IPS-18c (cell line): ENCODE measurements around the gene UBE2J1.
A peak's percentile ranks its signal among the peaks of the same experiment; 100 is the strongest.
"Not testable (repeated sequence)": the region's sequence is repeated elsewhere in the genome, so short reads cannot be mapped to it uniquely, and the experiment has no call there.

ENCODE experiments used
- H3K4me3 ChIP-seq: 2 replicates; pipeline ENCODE4 v1.7.0; 2013; ENCODE audit warnings: low read depth, mild to moderate bottlenecking, low read length, moderate library complexity; ENCODE audit not compliant: insufficient read depth
- H3K9me3 ChIP-seq: one replicate; pipeline ENCODE4 v1.6.1; 2013; ENCODE audit warnings: mild to moderate bottlenecking, low read length, moderate library complexity; ENCODE audit not compliant: control insufficient read depth, insufficient read depth

Gene UBE2J1, protein sequence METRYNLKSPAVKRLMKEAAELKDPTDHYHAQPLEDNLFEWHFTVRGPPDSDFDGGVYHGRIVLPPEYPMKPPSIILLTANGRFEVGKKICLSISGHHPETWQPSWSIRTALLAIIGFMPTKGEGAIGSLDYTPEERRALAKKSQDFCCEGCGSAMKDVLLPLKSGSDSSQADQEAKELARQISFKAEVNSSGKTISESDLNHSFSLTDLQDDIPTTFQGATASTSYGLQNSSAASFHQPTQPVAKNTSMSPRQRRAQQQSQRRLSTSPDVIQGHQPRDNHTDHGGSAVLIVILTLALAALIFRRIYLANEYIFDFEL

DNA sequence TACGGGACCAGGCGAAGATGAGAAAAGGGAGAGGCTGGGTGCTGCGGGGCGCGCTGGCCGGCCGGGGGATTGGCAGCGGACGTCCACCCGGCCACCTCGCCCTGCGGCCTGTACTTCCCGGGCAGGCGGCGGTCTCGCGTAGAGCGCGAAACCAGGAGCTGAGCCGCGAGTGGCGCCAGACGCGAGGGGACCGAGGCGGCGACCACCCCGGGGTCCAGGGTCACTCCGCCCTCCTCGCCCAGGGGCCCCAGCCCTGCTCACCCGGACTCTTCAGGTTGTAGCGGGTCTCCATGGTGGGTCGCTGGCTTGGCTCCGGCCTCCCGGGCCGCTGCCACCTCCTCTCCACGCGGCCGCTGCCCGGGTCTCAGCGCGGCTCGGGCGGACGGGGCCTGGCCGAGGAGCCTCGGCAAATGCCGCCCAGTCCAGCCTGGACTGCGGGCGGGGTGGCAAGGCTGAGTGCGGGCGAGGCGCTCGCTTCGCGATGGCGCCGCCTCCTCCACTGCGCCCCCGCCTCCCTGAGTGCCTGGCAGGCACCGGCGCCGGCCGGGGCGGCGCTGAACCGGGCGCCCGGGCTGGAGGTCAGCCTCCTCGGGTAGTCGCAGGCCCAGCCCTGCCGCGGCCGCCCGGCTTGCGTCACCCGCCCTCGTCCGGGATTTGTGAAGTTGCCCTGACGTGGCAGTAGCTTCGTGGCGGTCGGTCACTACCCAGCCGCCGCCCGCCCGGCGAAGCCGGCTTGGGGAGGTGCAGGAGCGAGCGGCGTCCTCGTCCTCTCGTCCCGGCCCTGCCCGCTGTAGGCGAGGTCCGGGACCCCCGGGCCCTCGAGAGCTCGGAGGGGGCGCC lies at the start of gene UBE2J1:
Gene UBE2J1 (minus strand): TSS at position 445 of the 840 bp plus-strand sequence. CDS start 153 bp downstream, at position 292.
- Histone ChIP-seq H3K4me3 (peak within 1 kb of the TSS; percentile 76), H3K9me3 (no peaks in the 10 kb centered on the region)

DNA sequence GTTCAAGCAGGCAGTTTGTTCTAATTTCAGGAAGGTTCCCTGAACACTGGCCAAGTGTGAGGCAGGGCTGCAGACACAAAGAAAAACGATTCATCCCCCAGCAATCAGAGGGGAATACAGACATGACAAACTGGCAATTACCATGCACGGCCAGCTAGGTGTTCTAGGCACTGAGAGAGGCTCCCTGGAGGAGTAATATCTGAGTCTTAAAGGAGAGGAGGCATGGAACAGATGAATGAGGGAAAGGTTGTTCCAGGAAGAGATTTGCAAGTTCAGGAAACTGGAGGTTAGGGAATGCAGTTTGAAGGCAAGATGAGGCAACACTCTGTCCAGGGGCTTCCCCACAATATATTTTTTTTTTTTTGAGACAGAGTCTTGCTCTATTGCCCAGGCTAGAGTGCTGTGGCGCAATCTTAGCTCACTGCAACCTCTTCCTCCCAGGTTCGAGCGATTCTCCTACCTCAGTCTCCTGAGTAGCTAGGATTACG lies 48.4 kb upstream of the UBE2J1 start:
- Histone ChIP-seq H3K4me3 (no peak overlapping the region), H3K9me3 (no peaks in the 10 kb centered on the region)

DNA sequence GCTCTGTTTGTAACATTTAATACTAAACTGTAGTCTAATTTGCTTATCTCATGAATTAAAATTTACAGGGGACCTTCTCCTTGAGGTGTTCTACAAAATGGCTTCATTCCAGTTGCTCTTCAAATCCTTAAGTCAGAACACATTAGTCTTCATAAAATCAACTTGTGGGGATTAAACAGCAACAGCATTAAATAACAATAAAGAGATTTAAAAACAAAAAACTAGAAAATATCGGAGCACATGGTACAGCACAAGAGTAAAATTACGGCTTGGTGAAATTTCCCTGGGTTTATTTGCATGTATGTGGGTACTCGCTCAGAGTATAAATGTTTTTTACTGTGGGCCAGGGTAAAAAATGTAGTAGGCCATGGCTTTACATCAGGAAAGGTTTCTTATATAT lies 47.5 kb upstream of the UBE2J1 start:
- H3K9me3 ChIP-seq = no peaks in the 10 kb centered on the region

DNA sequence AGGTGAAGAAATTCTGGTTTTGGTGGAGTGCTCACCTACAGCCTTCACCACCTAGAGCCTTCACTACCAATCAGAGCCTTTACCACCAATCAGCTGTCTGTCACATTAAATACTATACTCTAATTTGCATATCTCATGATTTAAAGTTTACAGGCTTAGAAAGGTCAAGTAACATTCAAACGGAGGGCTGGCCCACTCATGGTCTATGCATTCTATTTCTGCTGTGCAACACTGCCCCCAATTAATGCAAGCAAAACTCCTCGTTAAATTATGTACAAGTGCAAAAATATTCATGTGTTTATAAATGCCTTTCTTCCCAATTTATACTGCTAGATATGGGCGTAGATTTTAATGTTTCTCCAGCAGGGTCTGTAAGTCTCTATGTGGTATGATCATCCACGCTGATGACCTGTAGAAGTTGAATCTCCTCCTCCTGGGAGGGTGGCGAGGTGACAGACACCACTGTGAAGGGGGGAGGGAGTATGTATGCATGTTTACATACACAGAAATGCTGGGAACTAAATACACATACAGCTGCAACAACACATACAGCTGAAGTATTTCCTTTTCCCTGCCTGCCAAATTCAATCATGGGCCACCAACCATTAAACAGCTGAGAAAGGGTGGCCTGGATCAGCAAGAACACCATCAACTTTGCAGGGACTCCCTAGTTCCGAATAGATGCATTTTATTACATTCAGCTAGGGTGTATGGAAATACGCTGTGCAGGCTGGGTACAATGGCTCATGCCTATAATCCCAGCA lies 46.4 kb upstream of the UBE2J1 start:
- Histone ChIP-seq H3K4me3 (no peak overlapping the region), H3K9me3 (no peaks in the 10 kb centered on the region)

More for the DNA sequence above, 47.5 kb upstream of the UBE2J1 start:
- no peak overlapping the region for H3K4me3 ChIP-seq

DNA sequence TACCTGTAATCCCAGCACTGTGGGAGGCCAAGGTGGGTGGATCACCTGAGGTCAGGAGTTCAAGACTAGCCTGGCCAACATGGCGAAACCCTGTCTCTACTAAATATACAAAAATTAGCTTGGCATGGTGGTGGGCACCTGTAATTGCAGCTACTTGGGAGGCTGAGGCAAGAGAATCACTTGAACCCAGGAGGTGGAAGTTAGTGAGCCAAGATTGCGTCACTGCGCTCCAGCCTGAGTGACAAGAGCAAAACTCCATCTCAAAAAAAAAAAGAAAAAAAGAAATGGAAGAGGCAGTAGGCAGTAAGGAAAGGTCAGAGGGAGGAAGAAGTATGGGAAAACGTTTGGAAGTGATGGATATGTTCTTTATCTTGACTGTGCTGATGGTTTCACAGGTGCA lies 45.4 kb upstream of the UBE2J1 start:
- H3K9me3 ChIP-seq, H3K4me3 ChIP-seq: not testable (repeated sequence)

DNA sequence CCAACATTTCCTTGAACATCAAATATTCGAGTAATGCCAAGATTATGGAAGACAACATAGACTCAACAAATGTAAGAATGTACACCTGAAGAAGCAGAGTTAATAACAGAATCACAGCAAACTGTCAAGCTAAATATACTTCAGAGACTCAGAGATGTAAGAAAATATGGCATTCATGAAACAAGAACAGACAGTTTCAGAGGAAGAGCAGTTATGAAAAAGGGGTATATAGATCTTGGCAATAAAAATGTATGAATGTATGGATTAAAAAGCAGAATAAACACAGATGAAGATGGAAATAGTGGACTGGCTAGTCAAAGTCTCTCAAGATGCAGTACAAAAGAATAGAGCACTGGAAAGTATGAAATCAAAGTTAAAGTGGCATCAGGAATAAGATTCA lies 41.1 kb upstream of the UBE2J1 start:
- no peak overlapping the region for H3K4me3 ChIP-seq
- no peaks in the 10 kb centered on the region for H3K9me3 ChIP-seq

DNA sequence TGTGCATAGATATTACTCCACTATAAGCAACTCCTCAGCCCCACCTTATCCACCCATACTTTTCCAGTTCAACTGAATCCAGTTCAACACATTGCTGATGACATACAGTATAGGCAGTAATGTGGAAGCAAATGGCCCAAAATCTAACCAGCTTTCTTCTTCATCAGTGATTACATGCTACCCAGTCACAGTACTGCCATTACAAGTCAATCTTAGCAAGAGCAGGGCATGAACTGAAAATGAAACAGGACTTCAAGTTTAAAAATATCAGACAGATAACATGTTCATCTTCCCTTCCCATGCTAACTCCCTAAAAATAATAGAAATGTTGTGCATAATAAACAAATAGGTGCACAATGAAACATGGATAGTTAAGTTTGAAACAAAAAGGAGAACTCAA lies 40.3 kb upstream of the UBE2J1 start:
- H3K9me3 ChIP-seq = no peaks in the 10 kb centered on the region
- no peak overlapping the region for H3K4me3 ChIP-seq

DNA sequence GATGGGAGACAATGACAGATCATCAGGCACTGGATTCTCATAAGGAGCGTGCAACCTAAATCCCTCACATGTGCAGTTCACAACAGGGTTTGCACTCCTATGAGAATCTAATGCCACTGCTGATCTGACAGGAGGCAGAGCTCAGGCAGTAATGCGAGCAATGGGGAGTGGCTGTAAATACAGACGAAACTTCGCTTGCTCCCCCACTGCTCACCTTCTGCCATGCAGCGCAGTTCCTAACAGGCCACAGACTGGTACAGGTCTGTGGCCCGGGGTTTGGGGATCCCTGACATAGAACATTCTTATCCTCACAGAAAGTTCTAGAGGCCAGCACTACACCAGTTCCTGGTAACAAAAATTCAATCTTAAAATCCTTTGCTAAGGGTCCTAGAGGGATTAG lies 36.3 kb upstream of the UBE2J1 start:
- Histone ChIP-seq H3K9me3 (no peaks in the 10 kb centered on the region), H3K4me3 (no peak overlapping the region)

DNA sequence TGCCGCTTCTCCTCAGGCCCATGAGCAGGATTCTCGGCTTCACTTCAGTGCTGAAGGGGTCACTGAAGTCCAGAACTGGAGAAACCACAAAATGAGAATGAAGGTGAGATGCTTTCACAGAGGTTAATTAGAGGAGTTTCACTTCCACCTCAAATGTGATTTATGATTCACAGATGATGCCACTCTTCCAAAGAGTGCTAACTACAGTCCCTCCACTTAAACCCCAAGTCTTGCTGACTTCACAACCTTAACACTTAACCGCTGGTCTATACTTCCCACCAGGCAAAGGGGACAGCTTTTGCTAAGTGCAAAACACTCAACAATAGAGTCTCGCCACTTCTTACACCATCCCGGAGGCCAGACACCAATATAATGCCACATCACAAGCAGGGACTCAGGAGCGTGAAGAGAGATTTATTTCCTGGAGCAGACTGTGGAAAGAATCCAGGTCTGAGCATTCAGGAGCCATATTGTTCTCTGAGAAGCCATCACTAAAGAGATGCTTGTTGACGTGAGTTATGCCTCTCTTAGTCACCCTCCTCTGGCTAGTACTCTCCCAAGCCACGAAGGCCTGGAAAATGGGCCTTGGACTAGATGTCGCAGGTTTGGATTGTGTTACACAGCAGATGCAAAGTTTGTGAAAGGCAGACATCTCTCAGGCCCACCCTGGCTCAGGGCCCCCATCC lies 35.1 kb upstream of the UBE2J1 start:
- Histone ChIP-seq H3K9me3 (no peaks in the 10 kb centered on the region), H3K4me3 (no peak overlapping the region)

DNA sequence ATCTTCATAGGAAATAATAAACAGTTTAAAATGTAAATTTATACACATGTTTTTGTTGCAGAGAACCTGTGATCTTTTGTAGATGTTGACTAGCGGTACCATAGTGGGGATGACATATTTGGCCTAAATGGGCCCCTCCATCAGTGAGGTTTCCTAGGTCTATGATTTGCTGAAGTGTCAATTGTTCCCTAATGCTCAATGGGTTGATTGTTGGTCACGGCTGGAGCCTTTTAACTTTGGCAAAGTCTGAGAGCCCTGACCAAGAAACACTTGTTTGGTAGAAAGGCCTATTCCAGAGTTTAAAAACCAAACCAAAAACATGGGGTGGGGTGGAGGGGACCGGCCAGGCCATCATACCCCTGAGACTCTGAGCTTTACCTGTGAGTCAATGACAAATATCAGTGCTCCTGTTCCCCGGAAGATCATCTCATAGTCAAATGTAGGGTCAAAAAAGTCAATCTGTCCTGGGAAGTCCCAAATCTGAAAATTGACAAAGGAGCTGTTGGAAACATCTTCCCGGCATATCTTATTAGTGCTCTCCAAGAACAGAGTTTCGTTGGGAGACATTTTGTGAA lies 34.5 kb upstream of the UBE2J1 start:
- Histone ChIP-seq H3K4me3 (no peak overlapping the region), H3K9me3 (no peaks in the 10 kb centered on the region)

DNA sequence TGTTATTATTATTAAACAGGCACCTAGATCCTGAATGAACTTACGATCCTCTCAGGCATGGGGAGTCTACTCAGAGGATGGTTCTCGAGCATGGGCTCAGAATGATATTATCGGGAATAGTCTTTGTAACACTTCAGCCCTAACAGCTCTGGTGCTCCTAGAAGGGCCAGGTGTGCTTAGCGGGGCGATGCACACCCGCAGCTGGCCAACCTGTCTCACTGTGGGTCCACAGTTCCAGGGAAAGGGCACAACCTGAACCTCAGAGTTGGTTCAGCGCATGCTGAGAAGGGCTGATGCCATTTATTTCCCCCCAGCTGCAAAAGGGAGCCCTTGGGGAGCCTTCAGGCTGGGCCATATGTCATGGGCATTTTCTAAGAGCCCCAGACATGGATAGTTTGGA lies 33.3 kb upstream of the UBE2J1 start:
- no peak overlapping the region for H3K4me3 ChIP-seq
- no peaks in the 10 kb centered on the region for H3K9me3 ChIP-seq

DNA sequence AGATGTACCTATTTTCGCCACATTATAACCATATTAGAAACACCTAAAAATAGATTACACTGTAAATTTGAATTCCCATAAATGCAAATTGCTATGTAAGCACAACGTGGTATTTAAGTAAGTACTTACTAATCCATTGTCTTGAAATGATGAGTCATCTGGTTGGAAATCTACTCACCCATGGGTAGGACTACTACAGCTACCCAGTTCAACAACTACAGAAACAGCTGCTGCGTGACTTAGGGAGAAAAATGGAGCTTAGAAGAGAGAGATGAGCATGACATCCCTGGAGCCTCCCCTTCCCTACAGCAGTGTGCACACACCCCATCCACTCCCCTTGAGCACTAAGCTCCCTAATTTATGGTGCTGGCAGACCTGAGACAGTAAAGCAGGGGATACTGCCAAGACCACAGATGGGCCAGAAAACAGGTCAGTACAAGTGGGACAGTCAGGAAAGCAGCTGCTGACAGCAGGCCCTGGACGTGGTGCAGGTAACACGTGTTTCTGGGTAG lies 32.7 kb upstream of the UBE2J1 start:
- no peak overlapping the region for H3K4me3 ChIP-seq
- no peaks in the 10 kb centered on the region for H3K9me3 ChIP-seq

DNA sequence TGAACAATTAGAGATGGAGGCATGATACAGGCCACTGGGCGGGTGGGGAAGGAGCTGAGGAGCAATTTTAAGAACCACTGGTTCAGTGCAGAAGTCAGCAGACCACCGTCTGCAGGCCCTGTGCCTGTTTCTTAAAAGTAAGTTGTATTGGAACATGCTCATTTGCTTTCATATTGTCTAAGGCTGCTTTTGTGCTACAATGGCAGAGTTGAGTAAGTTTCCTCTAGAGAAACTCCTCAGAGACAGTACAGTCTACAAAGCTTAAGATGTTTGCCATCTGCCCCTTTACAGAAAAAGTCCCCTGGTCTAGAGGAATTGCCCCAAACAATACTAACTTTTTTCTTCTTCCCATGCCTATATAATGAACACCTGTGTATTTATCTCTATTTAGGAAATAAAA lies 28.5 kb upstream of the UBE2J1 start:
- Histone ChIP-seq H3K4me3 (no peak overlapping the region), H3K9me3 (no peaks in the 10 kb centered on the region)

DNA sequence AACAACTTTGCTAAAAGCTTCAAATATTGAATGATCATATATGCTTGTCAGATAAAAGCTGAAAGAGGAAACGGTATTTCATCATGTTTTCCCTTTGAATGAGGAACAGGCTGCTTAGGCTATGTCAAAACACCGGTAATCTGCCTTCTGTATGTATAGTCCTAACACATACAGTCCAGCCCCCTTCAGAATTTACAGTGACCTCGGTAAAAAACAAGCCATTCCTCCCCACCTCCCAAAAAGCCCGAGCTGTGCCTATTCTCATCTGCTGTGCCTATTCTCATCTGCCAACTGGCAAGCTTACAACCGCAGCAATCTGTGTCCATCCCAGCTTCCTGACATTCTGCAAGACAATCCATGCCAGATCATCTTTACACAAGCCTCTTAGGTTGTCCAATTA lies 26.8 kb upstream of the UBE2J1 start:
- H3K4me3 ChIP-seq = no peak overlapping the region
- H3K9me3 ChIP-seq = no peaks in the 10 kb centered on the region

DNA sequence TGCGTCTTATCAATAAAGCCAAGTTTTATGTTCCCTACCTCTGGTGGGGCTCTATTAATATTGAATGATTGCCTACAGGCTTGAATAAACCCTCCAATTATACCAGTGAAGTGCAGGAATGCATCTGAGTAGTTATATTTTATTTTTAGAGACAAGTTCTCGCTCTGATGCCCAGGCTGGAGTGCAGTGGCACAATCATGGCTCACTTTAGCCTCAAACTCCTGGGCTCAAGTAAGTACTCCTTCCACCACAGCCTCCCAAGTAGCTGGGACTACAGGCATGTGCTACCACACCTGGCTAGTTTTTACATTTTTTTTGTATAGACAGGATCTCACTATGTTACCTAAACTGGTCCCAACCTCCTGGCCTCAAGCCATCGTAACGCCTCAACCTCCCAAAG lies 26.1 kb upstream of the UBE2J1 start:
- Histone ChIP-seq H3K9me3 (no peaks in the 10 kb centered on the region), H3K4me3 (no peak overlapping the region)

DNA sequence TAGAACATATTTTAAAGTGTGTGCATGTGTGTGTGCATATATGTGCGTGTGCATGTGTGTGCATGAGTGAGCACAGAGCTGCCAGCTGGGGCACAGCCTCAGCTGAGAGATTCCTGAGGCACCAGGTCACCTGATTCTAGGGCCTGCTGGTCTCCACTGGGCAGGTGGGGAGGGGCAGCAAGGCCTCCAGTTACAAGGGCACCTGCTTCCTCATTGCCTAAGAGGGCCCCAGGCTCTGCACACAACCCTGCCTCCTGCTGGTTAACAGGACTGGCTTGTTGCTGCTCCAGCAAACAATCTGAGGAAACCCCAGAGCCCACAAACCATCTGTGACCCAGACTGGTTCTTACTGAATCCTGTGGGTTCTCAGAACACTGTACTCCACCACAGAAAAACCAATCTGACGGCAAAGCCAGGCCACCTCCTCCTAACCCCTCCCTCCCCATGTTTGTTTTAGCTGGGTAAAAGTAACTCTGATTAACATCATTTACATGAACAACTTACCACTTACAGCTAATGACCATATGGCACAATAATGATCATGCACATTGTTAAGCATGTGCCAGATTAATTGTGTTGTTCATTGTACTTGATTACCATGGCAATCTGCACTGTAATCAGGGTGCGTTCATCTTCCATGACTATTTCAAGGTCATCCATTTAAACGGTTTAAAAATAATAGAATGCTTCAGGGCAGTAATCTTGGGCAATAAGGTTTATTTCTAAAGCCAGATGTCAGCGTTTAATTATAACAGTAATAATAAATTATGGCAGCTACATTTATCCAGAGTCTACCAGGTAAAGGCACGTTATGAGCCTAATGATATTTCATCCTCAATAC lies 23.1 kb upstream of the UBE2J1 start:
- no peak overlapping the region for H3K4me3 ChIP-seq
- no peaks in the 10 kb centered on the region for H3K9me3 ChIP-seq
